Muscle layer of colon (tissue), 2 donors: Measurements from ENCODE around the gene VSTM2B.

Experiments
- H3K27ac ChIP-seq: one replicate; pipeline ENCODE4 v1.7.0; 2013; ENCODE audit warnings: low read depth, mild to moderate bottlenecking, low read length, moderate library complexity
- H3K27me3 ChIP-seq, 2 donors: one replicate each; pipeline ENCODE4 v1.7.0; 2013; ENCODE audit warnings: low read length in 2 of 2, mild to moderate bottlenecking in 2 of 2; ENCODE audit not compliant: insufficient read depth in 2 of 2, control insufficient read depth in 1 of 2
- H3K36me3 ChIP-seq: one replicate; pipeline ENCODE4 v1.7.0; 2013; ENCODE audit warnings: mild to moderate bottlenecking, low read length; ENCODE audit not compliant: insufficient read depth
- H3K4me1 ChIP-seq: one replicate; pipeline ENCODE4 v1.7.0; 2013; ENCODE audit warnings: mild to moderate bottlenecking, low read length; ENCODE audit not compliant: insufficient read depth
- H3K4me3 ChIP-seq, 2 donors: one replicate each; pipeline ENCODE4 v1.7.0; 2013; ENCODE audit warnings: low read length in 2 of 2, low read depth in 1 of 2, mild to moderate bottlenecking in 1 of 2, moderate library complexity in 1 of 2
- H3K9ac ChIP-seq: one replicate; pipeline ENCODE4 v1.7.0; 2013; ENCODE audit warnings: low read length
- H3K9me3 ChIP-seq: one replicate; pipeline ENCODE4 v1.7.0; 2013; ENCODE audit warnings: mild to moderate bottlenecking, low read length
- donor health status: abdominal sarcoma.
- donor health status: Adenocarcinoma of cecum.

The VSTM2B gene

GRCh38 chr19:29497686-29498436, 27.9 kb upstream of the VSTM2B start:
- no peak overlapping the region for H3K27ac ChIP-seq
- no peaks in the 10 kb centered on the region for H3K9me3 ChIP-seq
- no peaks in the 10 kb centered on the region for H3K36me3 ChIP-seq
- H3K9ac ChIP-seq: no peak overlapping the region
- H3K27me3 ChIP-seq: no peaks in the 10 kb centered on the region
- no peak overlapping the region for H3K4me3 ChIP-seq
- peaks cover 6% of the 10 kb centered on the region for H3K4me1 ChIP-seq

DNA sequence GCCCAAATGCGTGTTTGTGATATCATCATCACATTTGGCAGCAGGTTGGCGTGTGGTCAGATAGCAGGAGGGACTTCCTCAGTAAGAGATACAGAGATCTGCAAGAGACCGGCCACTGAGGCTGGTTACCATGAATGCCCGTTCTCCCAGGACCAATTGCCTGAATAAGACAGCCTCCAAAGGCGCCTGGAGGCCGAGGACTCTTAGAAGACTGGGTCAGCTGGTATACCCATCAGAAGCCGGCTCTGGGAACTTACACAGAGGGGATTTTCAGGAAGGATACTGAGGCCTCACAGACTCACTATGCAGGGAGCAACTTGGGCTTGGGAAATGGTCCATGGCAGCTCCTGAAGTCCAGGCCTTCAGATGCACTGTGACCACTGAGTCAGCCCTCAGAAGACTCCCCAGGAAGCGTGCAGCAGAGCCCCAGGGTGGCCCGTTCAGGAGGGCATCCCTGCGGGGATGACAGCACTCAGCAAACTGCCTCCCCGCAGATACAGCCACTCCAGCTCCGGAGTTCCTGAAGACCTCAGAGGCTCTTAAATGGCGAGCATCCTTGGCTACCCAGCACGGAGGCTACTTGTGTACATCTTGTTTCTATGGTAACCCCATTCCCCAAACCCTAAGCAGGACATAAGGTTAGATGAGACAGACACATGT, 26.4 kb upstream of the VSTM2B start:
- Histone ChIP-seq H3K4me1 (no peaks in the 10 kb centered on the region), H3K27ac (no peak overlapping the region), H3K9ac (no peak overlapping the region), H3K36me3 (no peaks in the 10 kb centered on the region), H3K9me3 (no peaks in the 10 kb centered on the region), H3K27me3 (no peaks in the 10 kb centered on the region), H3K4me3 (no peak overlapping the region)

DNA sequence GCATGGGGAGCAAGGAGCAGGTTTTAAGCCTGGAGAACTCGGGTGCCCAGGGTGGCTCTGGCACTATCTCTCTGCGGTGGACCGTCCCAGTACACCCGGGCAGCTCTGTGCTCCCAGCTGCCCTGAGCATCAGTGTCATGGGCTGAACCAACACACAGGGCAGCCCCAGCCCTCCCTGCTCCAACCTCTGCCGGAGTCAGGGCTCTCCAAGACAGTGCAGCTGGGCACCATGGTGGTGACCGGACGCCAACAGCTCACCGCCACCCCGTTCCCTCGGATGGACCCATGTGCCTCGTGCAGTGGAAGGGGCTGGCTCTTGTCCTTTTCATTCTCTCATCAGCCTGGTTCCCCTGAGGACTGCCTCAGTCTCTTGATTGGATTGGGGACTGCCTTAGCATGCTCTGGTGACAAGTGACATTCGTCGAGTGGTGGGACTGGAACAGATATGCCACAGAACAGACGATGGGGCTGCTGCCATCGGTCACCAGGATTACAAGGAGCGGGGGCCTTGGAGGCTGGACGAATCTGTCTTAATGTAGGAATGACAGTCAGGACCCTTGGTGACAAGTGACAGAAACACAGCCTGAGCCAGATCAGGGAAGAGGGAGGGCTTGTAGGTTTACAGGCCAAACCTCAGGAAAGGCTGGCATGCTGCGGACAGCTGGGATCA, 25.7 kb upstream of the VSTM2B start:
- Histone ChIP-seq H3K27me3 (no peaks in the 10 kb centered on the region), H3K4me3 (no peak overlapping the region), H3K9me3 (no peaks in the 10 kb centered on the region), H3K9ac (no peak overlapping the region), H3K27ac (no peak overlapping the region), H3K4me1 (no peaks in the 10 kb centered on the region), H3K36me3 (no peaks in the 10 kb centered on the region)

- no peaks in the 10 kb centered on the region for H3K27me3 ChIP-seq
- H3K36me3 ChIP-seq: no peaks in the 10 kb centered on the region
- no peak overlapping the region for H3K4me3 ChIP-seq
- no peak overlapping the region for H3K9ac ChIP-seq
- H3K27ac ChIP-seq: no peak overlapping the region
- H3K9me3 ChIP-seq: no peaks in the 10 kb centered on the region
- H3K4me1 ChIP-seq: no peaks in the 10 kb centered on the region
Measured at GRCh38 chr19:29501816-29502580, 23.8 kb upstream of the VSTM2B start.

- H3K9ac ChIP-seq: no peak overlapping the region
- no peaks in the 10 kb centered on the region for H3K27me3 ChIP-seq
- no peaks in the 10 kb centered on the region for H3K4me1 ChIP-seq
- no peak overlapping the region for H3K4me3 ChIP-seq
- no peak overlapping the region for H3K27ac ChIP-seq
- no peaks in the 10 kb centered on the region for H3K9me3 ChIP-seq
- H3K36me3 ChIP-seq: no peaks in the 10 kb centered on the region
Measured at GRCh38 chr19:29502581-29502850, 23.3 kb upstream of the VSTM2B start.

DNA sequence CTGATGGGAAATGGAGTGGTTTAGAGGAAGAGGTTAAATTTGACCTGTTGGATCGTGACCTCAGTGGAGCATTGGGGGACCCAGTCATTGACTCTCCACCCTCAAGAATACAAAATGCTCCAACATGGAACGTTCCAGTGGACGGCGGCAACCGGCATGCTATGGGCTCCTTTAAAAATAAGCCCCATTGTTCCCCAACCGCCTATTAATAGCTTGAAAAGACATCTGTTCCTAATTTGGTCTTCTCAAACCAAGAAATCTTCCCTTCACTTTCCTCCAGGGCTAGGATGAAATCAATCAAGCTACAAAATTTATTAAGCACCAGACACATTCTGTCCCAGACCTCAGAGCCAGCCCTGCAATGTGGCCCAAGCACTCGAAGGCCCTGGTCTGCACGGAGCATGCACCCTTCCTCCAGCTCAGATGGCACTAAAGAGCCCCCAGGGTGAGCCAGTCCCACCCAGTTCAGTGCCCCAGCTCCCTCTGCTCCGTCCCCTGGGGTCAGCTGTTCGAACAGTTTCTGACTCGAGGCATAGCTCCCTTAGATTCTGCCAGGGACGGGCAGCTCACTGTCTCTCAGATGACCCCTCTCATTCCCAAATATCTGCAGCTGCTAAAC, 22.5 kb upstream of the VSTM2B start:
- H3K9ac ChIP-seq: no peak overlapping the region
- no peaks in the 10 kb centered on the region for H3K36me3 ChIP-seq
- no peaks in the 10 kb centered on the region for H3K9me3 ChIP-seq
- no peaks in the 10 kb centered on the region for H3K27me3 ChIP-seq
- no peak overlapping the region for H3K4me3 ChIP-seq
- H3K27ac ChIP-seq: no peak overlapping the region
- H3K4me1 ChIP-seq: no peaks in the 10 kb centered on the region

DNA sequence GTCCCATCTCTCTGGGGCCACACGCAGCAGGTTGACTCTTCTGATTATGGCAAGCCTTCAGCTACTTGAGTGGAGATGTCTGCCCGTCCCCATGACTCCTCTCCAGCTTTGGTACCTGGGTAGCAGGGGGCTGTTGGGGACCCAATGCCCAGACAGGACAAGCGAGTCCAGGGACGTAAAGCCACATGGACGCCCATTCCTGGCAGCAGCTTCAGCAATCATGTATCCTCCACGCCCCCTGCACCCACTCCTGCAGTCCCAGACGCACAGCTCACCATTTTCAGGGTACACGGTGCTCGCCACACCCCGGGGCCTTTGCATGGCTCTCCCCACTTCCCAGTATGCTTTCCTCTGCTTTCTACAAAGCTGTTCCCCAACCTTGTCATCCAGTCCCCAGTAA, 22.0 kb upstream of the VSTM2B start:
- no peak overlapping the region for H3K4me3 ChIP-seq
- no peak overlapping the region for H3K27ac ChIP-seq
- H3K9me3 ChIP-seq: no peaks in the 10 kb centered on the region
- peaks cover 0 to 3% of the 10 kb centered on the region in 2 donors for H3K27me3 ChIP-seq
- H3K36me3 ChIP-seq: no peaks in the 10 kb centered on the region
- H3K9ac ChIP-seq: no peak overlapping the region
- no peaks in the 10 kb centered on the region for H3K4me1 ChIP-seq

DNA sequence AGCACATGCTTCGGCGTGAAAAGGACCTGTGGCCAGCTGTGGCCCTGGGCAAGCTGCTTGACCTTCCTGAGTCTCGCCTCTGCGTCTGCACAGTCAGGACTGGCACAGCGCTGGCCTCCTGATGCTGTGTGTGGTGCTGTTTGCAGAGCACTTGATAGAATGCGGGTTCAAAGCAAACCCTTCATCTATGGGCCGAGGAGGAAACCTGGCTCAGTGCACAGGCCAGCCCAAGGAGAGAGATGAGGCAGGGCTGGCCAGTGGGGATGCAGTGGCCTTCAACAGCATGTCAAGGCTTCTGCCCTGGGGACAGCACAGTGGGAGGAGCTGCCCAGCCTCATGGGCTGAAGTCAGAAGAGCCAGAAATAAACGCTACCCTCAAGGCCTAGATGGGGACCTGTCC, 21.3 kb upstream of the VSTM2B start:
- Histone ChIP-seq H3K4me1 (no peaks in the 10 kb centered on the region), H3K27me3 (peaks cover 0 to 6% of the 10 kb centered on the region in 2 donors), H3K27ac (no peak overlapping the region), H3K4me3 (no peak overlapping the region), H3K9me3 (no peaks in the 10 kb centered on the region), H3K36me3 (no peaks in the 10 kb centered on the region), H3K9ac (no peak overlapping the region)

GRCh38 chr19:29505097-29505824, 20.5 kb upstream of the VSTM2B start:
- no peaks in the 10 kb centered on the region for H3K36me3 ChIP-seq
- H3K9me3 ChIP-seq: no peaks in the 10 kb centered on the region
- no peak overlapping the region for H3K9ac ChIP-seq
- H3K27ac ChIP-seq: no peak overlapping the region
- H3K4me1 ChIP-seq: no peaks in the 10 kb centered on the region
- H3K27me3 ChIP-seq: peaks cover 0 to 6% of the 10 kb centered on the region in 2 donors
- no peak overlapping the region for H3K4me3 ChIP-seq

- no peaks in the 10 kb centered on the region for H3K4me1 ChIP-seq
- H3K27ac ChIP-seq: no peak overlapping the region
- peaks cover 0 to 10% of the 10 kb centered on the region in 2 donors for H3K27me3 ChIP-seq
- H3K9ac ChIP-seq: no peak overlapping the region
- no peak overlapping the region for H3K4me3 ChIP-seq
- H3K9me3 ChIP-seq: no peaks in the 10 kb centered on the region
- no peaks in the 10 kb centered on the region for H3K36me3 ChIP-seq
Measured at GRCh38 chr19:29506619-29506911, 19.2 kb upstream of the VSTM2B start.
